ENCODE measurements around the gene ATRNL1.

DNA sequence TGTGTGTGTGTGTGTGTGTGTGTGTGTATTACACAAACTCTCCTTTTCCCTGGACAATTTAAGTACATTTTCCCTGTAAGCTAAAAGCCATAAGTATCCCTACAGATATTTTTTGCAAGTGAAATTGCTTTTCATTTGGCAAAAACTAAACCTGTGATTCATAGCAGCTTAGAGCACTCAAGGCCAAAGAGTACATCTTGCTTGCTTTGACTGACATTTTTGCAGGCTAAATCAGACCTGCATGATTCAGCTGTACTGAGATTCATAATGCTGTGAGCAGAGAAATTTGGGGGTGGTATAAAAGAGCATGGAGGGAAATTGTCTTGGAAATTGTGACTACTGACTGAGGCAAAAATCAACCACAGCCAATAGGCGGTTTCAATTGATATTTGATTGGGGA is 679.4 kb downstream of the ATRNL1 start:
- TF ChIP-seq, protein P1, sequence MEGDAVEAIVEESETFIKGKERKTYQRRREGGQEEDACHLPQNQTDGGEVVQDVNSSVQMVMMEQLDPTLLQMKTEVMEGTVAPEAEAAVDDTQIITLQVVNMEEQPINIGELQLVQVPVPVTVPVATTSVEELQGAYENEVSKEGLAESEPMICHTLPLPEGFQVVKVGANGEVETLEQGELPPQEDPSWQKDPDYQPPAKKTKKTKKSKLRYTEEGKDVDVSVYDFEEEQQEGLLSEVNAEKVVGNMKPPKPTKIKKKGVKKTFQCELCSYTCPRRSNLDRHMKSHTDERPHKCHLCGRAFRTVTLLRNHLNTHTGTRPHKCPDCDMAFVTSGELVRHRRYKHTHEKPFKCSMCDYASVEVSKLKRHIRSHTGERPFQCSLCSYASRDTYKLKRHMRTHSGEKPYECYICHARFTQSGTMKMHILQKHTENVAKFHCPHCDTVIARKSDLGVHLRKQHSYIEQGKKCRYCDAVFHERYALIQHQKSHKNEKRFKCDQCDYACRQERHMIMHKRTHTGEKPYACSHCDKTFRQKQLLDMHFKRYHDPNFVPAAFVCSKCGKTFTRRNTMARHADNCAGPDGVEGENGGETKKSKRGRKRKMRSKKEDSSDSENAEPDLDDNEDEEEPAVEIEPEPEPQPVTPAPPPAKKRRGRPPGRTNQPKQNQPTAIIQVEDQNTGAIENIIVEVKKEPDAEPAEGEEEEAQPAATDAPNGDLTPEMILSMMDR (IDR thresholded peaks at IDR 0.05; ENCODE audit: low read length), result no peak
- TF ChIP-seq EZH2 (IDR thresholded peaks at IDR 0.05; ENCODE audit: borderline replicate concordance, low read length), result no peak

Measured in OCI-LY1 (cell line).